ENCODE data around the gene ITGB1.

GRCh38 chr10:32890444-32890843 lies 67.6 kb downstream of the ITGB1 start:
- TF ChIP-seq EZH2 (IDR thresholded peaks at IDR 0.05; ENCODE audit: borderline replicate concordance, low read length) (no peak), CTCF (IDR thresholded peaks at IDR 0.05; ENCODE audit: low read length) (no peak)

Measured in OCI-LY1 (cell line).